A549 (cell line): ENCODE results near the gene RIMKLA.

Experiments used
- CTCF ChIP-seq: fragments of >200 bp; sonication (Bioruptor Twin); formaldehyde crosslinking; IDR thresholded peaks from 3 replicates; pipeline ENCODE4 v1.5.1; 2016
- USF2 ChIP-seq: fragments of 450-650 bp; IDR thresholded peaks from 2 replicates; pipeline ENCODE4 v1.6.1; 2014; ENCODE audit warnings: antibody characterized with exemption

DNA sequence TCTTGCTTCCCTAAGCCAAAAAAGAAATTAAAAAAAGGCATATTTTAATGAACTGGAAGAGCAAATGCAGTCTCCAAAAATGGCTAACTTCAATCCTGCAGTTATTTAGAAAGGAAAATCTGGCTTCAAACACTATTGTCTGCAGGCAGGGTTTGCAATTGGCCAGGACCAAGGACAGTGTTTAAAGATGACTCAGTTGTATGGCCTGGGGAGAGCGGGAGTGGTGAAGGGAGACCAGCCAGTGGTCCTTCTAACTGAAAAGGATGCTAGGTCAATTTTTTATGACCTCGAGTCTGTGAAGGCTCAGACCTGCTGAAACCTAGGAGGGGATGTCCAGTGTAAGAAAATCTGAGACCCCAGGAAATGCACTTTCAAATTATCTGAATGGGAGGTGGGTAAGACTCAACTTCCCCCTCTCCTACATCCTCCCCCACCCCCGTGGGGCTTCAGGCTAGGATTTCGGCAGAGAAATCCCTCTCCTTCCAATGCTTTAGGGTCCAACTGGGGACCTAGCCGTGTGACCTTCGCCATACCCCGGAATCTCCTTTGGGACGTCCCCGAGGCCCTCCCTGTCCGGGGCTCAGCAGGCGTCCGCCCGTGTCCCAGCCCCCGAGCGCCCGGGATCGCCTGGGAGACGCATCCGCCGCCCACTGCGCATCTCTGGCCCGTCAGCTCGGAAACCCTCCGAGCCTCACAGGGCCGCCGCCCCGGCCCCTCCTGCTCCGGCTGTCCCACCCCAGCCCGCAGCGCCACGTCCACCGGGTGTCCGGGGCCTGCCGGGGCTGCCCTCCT is 602 bp upstream of the RIMKLA start:
- no peak for TF ChIP-seq USF2
- no peak for TF ChIP-seq CTCF
